ENCODE results near the gene FAM193A.

- TF ChIP-seq, protein P1, sequence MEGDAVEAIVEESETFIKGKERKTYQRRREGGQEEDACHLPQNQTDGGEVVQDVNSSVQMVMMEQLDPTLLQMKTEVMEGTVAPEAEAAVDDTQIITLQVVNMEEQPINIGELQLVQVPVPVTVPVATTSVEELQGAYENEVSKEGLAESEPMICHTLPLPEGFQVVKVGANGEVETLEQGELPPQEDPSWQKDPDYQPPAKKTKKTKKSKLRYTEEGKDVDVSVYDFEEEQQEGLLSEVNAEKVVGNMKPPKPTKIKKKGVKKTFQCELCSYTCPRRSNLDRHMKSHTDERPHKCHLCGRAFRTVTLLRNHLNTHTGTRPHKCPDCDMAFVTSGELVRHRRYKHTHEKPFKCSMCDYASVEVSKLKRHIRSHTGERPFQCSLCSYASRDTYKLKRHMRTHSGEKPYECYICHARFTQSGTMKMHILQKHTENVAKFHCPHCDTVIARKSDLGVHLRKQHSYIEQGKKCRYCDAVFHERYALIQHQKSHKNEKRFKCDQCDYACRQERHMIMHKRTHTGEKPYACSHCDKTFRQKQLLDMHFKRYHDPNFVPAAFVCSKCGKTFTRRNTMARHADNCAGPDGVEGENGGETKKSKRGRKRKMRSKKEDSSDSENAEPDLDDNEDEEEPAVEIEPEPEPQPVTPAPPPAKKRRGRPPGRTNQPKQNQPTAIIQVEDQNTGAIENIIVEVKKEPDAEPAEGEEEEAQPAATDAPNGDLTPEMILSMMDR (IDR thresholded peaks at IDR 0.05) = no peak
- no peak for TF ChIP-seq ZFX (IDR thresholded peaks at IDR 0.05; ENCODE audit: borderline replicate concordance)
These were observed 101.6 kb downstream of the FAM193A start for GRCh38 chr4:2637956-2638552.
